HG02973 (cell line): ENCODE measurements around the gene ATP6V0A4.

Source experiments
- ATAC-seq: cut with Tn5 transposase; IDR thresholded peaks from one replicate; pipeline ENCODE4 v1.9.1; 2021; ENCODE audit warnings: moderate library complexity; ENCODE audit not compliant: unreplicated experiment

The ATP6V0A4 gene

GRCh38 chr7:138663725-138664710 lies 134.0 kb downstream of the ATP6V0A4 start:
- ATAC-seq = no peak

DNA sequence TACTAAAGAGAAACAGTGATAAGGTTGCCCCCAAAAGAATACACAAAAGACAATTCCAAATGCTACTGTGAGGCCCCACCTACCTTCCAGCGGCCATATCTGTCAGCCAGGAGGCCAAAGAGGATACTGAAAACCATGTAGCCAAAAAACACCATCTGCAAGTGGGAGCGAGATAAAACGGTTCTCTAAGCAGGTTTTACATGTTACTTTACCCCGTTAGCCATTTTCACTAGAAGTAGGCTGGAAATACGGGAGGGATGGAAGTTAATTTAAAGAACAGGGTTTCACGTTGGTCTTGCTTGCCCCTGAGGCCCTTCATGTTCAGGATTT lies 135.0 kb downstream of the ATP6V0A4 start:
- ATAC-seq = no peak

DNA sequence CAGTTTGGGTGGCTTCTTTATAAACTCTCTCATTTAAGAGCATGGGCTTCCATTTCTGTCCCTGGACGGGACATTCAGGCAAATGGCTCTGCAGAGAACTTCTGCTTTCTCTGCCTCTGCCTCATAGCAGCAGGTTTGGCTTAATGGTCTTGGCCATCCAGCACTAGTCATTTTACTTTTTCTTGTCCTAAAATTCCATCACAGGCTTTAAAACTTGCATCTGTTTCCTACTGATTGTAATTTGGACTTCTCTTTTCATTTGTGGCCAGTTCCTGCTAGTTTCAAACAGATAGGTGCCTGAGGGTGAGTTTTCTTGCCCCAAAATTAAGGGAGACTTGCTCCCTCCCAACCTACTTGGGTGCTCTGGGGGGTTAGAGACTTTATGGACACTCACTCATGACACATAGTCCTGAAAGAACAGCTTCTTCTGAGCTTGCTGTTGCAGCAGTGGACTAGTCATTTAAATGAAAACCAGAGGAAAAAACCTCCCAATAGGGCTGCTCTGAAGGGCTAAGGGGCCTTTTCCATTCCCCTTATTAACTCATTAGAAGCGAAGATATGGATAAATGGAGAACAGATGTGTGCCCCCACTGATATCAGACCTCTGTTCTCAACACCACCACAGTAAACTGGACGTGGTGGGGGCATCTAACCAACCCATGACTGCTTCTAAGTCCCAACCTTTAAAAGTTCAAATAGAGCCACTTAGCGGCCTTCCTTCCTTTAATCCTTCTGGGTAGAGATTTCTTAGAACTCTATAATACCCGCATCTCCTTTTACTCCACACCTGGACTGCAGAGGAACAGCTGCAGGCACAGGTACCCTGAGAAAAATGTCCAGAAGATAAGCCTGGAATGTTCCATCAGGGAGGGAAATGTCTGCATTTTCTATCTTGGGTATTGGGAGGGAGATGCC lies 135.7 kb downstream of the ATP6V0A4 start:
- no peak for ATAC-seq

GRCh38 chr7:138661069-138661635 lies 136.8 kb downstream of the ATP6V0A4 start:
- ATAC-seq = no peak

DNA sequence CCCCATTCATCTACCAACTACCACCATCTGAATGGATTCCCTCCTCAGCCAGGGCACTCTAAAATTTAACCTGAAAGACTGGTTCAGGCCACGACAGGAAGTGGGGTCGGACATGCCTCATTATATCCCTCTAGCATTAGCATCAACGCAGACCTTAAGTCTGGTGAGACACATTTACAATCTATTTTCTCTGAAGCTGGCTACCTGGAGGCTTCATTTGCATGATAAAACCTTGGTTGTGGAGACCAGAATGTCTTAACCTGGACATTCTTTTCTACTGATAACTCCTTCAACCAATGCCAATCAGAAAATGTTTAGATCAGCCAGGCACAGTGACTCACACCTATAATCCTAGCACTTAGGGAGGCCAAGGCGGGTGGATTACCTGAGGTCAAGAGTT lies 139.1 kb downstream of the ATP6V0A4 start:
- ATAC-seq = no peak

DNA sequence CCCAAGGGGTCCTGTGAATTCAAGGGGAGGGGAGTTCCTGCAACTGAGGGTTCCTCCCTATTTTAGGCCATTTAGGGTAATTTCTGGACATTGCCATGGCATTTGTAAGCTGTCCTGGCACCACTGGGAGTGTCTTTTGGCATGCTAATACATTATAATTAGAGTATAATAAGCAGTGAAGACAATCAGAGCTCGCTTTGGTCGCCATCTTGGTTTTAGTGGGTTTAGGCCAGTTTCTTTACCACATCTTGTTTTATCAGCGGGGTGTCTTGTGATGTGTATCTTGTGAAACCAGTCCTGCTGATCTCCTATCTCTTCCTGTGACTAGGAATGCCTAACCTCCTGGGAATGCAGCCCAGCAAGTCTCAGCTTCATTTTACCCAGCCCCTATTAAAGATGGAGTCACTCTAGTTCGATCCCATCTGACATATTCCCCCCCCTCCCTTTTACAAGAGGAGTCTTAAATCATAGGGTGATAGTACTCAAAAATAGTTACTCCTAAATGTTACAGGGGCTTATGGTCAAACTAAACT lies 140.1 kb downstream of the ATP6V0A4 start:
- ATAC-seq = no peak

GRCh38 chr7:138656952-138657351 lies 141.0 kb downstream of the ATP6V0A4 start:
- no peak for ATAC-seq
